NCI-H748 treated with DMSO at 0.1 percent for 48 hours (cell line): Measurements from ENCODE around the gene STK35.

Experiments used
- DNase-seq: peaks from one replicate; lab custom pipeline; 2025; lab: John Stamatoyannopoulos, UW

The STK35 gene

DNA sequence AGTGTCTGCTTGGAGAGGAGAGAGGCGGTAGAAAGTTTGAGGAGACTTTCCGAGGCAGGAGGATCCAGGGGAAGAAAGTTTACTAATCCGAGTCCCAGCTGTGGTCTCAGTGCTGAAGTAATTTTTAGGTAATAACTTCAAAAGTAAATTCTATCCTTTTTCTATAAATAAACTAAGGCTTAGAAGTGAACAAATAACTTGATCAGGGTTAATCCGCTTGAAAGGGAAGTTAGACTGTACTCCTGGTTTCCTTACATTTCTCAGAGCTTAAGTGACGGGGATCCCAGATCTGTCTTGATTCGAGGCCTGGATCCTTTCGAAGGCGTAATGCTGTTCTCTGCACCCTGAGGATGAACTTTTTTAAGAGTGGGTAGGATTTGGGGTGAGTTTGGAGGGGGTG is 2.6 kb downstream of the STK35 start:
- no peak for DNase-seq

- DNase-seq: no peak
Measured at GRCh38 chr20:2108498-2108897, 6.9 kb downstream of the STK35 start.

- no peak for DNase-seq
Measured at GRCh38 chr20:2108987-2109386, 7.4 kb downstream of the STK35 start.

GRCh38 chr20:2109425-2110210 is 8.0 kb downstream of the STK35 start:
- no peak for DNase-seq

GRCh38 chr20:2112910-2113309 is 11.3 kb downstream of the STK35 start:
- DNase-seq: no peak

GRCh38 chr20:2114127-2114959 is 12.7 kb downstream of the STK35 start:
- DNase-seq: no peak

DNA sequence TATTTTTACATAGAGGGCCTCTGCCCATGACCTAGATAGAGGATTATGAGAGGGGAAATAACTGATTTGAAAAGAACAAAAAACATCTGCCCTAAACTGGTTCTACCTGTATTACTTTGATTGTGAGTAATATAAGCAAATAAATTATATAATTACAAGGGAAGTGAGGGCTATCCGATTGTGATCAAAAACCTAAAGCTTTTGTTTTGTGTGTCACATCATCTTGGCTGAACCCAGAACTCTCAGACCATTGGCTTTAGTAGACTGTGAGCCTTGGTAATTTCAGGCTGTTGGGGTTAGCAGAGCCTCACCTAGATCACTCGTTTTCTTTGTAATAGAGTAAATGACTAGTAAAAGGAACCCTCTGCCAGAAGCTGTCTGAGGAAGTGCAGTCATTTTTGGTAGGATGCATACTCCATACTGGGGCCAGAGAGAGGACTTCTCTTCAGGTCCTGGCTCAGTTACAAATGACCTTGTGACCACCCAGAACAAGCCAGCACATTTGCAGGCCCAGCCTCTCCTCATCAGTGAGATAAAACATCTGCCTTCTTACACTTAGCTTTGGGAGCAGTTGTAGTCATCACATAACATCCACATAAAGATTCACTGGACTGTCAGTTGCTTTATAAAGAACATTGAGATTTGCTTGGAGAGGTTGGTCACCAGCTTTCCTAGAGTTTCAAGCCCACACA is 13.5 kb downstream of the STK35 start:
- DNase-seq: no peak

GRCh38 chr20:2116170-2116940 is 14.7 kb downstream of the STK35 start:
- DNase-seq: no peak

GRCh38 chr20:2118783-2119182 is 17.2 kb downstream of the STK35 start:
- DNase-seq: no peak

DNA sequence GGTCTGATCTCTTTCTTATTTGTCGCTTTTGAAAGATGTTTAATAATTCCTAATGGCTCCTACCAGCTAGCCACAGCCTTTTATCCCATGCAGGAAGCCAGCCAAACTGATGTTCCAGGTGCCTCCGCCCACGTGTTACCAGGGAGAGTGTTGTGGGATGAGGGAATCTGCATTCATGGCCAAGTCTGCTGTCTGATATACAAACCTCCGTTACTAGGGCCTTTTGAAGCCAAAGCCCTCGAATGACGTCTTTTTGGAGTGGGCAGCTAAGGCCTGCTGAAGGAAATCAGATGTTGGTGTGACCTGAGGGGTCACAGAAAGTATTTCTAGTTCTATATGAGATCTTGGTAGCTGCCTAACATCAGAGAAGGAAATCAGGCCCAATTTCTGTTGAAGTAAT is 21.3 kb downstream of the STK35 start:
- no peak for DNase-seq

DNA sequence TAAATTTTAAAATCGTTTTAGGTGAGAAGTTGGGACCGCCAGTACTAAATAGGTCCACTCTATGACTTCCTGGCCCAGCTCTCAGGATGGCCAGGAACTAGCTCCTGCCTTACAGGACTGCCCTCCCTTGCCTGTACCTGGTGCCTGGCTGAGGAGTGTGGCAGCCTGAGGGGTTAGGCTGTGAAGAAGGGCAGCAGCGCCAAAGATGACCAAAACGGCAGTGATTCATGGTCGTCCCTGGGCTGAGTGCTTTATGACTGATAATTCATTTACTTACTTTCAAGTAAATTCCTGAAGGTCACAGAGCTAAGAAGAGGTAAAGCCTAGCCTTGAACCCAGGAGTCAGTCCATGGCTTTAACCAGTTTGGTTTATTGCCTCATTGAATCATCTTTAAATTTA is 22.1 kb downstream of the STK35 start:
- DNase-seq: no peak

- DNase-seq: no peak
Measured at GRCh38 chr20:2124564-2125213, 23.1 kb downstream of the STK35 start.

DNA sequence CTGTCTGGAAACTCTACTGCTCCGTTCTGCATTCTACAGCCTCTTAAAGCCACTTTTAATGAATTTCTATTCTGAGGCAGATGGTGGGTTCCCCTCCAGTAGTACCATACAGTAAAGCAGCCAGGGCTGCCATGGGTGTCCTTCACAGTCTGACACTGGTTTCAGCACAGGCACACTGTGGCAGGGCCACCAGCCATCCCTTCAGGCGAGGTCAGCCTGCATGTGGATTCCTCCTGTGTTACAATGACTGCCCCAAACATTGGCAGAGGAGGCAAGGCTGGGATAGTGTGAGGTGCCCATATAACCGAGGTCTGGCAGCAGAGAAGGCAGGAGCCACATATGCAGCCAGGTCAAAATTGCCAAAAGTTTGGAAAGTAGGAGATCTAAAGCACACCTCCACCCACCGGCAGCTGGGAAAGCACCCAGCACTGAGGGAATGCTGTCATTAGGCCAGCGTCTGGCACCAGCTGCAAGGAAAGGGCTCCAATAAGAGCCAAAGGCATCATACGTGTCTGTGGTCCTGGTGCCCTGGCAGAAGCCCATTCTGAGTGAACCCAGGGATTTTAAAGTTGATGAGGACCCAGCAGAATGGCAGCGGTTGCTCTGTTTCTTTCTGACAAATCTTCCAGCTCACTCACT is 24.0 kb downstream of the STK35 start:
- DNase-seq: no peak

DNA sequence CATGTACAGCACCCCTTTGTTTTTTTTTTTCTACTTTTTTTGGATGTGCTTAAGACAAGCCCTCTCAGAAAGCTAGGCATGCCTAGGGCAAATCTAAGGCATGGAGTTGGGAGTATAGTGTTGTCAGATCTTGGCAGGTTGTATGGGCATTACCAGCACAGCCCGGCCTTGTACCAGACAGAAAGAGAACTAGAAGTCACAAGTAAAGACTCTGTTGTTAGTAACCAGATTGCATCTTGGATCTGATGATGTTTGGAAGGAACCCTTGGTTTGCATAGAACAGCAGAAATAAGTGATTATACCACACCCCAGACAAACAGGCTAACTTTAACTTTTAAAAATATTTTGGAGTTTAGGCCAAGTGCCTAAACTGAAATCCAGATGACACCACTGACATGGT is 25.6 kb downstream of the STK35 start:
- no peak for DNase-seq

DNA sequence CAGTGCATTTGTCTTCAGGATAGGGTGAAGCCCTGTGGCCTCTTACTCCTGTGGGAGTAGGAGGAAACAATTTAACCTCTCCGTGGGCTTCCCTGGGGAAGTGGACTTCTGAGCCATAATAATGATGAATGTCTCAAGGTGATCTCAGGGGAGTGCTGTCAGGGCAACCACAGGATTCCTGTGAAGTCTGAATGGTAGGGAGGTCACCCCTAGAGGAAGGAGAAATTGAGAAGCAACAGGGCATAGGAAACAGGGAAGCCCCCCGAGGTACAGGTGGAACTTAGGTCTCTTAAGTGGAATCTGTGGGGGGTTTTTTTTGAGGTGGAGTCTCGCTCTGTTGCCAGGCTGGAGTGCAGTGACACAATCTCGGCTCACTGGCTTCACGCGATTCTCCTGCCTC is 26.9 kb downstream of the STK35 start:
- DNase-seq: no peak

- DNase-seq: no peak
Measured at GRCh38 chr20:2130062-2130591, 28.5 kb downstream of the STK35 start.

- DNase-seq: no peak
Measured at GRCh38 chr20:2130683-2131082, 29.1 kb downstream of the STK35 start.

DNA sequence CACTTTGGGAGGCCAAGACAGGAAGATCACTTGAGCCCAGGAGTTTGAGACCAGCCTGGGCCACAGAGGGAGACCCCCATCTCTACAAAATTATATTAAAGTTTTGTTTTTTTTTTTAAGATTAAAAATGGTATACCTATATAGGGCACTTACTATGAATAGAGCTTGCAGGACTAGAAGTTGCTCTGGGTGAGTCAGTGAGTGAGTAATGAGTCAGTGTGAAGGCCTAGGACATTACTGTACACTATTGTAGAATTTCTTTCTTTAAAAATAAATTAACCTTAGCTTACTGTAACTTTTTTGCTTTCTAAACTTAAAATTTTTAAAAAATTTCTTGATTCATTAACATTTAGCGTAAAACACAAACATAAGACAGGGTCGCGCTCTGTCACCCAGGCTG is 29.7 kb downstream of the STK35 start:
- no peak for DNase-seq

DNA sequence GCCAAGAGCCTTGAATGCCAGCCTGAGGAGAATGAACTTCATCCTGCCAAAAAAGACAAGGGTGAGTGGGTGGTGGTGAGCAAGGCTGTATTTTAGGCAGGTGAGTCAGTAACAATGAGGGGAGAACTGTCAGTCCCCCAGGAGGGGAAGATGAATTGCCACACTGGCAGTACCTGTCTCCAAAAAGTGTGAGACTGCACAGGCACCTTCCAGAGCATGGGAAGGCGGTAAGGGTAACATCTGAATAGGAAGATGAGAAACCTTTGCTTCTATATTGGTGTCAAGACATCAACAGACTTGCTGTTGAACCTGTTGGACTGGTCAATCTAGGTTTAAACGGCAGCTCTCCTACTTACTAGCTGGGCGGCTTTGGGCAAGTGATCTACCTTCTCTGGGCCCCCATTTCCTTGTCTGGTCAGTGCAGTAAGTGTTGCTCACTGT is 30.9 kb downstream of the STK35 start:
- no peak for DNase-seq

- DNase-seq: no peak
Measured at GRCh38 chr20:2133318-2134183, 31.9 kb downstream of the STK35 start.
